NCI-H524 treated with DMSO at 0.1 percent for 48 hours (cell line): ENCODE results near the gene TEAD3.

Source experiments
- DNase-seq: peaks from one replicate; lab custom pipeline; 2025; lab: John Stamatoyannopoulos, UW

Gene TEAD3

DNA sequence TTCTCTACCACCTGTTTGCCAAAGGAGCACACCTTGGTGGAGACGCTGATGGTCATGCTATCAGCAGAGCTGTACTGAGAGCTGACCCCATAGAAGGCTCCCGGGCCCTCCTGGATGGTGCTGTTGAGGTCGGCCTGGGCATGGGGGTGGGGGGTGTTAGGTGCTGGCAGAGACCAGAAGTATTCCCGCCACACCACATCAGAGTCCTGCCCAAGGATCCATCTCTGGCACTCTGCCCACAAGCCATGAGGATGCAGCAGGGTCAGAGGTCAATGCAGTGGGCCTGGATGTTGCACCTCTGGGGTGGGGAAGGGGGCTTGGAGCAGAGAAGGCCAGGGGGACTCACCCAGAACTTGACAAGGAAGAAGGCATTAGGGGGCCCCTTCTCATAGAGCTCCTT is 21.3 kb downstream of the TEAD3 start:
- no peak for DNase-seq

DNA sequence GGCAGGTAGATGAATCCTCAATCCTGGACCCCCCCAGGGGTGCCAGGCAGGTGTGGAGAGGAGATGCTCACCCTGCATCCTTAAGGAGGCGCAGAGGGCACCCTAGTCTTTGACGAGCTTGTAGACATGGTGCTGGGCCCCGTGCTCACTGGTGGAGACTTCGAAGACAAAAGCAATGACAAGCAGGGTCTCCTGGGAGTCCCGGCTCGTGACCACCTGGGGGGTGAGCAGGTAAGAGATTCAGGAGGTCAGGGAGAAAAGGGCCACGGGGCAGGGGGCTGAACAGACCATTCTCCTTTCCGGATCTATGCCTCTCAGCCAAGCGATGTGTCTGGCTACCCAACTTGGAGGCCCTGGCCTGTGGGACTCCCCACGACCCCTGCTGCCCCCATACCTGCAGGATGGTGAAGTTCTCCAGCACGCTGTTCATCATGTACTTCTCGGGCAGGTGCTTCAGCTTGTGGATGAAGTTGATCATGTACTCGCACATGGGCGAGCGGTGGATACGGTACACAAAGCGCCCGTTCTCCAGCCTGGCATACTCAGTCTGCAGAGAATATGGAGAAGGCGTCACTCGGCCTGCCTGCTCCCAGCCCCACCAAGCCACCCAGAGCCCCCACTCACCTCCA is 21.8 kb downstream of the TEAD3 start:
- DNase-seq = no peak

DNA sequence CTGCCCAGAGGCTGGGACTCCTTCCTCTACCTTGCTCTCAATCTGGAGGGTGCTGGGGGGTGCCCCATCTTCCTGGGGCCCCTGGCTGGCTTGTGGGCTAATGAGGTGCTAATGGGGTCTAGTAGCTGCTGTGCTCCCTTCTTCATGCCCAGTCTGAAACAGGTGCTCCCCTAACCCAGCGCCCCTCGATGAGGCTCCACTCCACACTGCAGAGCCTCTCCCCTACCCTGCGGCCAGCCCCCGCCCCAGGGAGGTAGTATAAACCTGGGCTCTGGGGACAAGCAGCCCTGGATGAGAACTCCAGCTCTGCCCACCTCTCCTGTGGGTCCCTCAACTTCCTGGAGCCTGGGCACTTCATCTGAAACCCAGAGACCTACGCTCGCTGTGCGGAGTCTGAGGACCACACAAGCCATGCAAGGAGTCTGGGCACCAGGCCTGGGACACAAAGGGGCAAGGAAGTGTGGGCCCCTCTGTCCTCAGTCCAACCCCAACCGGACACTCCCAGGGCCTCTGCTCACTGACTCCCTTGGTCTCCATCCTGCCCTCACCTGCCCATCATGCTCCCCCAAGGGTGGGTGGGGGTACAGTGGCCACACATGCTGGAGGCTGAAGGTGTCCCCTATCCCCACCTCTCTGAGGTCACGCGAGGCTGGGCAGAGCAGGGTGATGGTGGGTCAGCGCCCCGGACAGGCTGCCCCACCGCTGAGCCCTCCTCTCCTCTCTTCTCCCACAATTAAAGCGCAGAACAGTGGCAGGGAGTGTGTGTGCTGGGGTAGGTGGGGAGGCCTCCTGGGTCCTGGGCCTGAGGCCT is 22.5 kb downstream of the TEAD3 start:
- DNase-seq = no peak

DNA sequence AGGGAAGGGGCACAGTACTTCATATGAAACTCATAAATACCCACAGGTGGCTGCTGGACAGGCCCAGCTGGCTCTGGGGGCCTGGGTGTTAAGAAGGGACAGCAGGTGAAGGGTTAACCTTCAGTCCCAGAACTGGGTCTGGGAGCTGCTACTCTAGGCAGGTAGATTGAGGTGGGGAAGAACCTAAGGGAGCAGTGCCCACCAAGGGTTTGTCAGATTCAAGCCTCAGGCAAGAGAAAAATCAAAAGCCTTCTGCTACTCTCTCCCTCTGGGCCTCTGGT is 23.1 kb downstream of the TEAD3 start:
- DNase-seq = no peak

DNA sequence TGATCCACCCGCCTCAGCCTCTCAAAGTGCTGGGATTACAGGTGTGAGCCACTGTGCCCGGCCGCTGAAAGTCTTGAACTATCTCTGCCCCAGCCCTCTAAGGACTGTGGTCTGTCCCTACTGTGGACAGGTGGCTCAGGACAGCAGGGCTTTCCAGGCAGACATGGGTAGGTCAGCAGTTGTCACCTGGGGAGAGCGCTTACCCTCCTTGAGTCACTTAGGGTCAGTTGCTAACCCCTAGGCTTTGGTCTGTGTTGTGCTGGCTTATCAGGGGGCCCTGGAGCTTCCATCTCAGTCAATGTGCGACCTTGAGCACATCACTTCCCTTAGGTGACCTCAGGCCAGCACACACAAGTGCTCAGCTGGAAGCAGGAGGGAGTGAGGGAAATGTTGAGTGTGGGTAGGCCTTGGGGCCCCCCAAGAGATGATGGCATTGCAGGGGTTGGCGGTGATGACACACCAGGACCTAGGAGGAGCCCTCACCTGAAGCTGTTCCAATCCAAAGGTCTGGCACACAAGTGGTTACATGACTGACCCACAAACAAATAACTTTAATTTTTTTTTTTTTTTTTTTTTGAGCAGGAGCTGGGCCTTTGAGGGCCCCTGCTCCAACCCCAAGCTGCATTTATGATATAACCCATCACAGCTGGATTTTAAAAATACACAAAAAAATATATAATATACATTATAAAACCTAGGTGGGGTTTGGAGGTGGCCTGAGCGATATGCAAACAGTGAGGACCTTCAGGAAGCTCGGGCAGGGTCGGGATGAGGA is 23.6 kb downstream of the TEAD3 start:
- DNase-seq = no peak

DNA sequence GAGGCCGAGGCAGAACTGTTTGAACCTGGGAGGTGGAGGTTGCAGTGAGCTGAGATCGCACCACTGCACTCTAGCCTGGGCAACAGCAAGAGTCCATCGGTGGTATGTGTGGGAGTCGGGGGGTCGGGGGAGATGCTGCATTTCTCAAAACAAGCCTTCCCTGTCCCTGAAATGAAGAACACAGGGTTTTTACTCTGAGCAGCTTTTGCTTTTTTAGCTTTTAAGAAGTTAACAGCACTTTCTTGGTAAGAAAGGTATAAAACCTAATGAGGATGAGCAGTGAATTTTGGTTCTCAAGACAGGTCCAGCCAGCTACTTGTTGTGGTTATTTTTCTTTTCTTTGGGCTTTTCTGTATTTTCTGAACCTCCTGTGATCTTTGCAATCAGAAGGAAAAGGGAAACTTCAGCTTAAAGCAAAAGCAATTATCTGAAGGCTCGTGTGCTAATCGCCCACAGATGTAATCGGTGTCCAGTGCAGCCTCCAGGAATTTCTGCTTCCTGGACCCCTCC is 25.0 kb downstream of the TEAD3 start:
- DNase-seq = no peak

DNA sequence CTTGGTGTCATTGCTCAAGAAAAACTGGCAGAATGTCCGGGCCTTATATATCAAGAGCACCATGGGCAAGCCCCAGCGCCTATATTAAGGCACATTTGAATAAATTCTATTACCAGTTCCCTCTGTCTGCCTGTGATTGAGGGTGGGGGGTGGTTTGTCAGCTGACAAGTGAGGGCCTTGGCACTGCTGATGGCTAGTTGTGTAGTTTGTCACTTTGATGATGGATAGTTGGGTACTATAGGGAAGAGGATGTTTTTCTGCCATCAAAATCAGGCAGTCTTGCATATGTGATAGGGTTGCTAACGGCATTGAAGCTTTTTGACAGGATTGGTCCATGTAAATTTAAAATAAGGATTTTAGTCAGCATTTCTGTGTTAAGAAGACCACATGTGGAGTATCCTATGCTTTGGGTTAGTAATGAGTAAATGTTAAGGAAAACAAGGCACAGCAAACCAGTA is 26.2 kb downstream of the TEAD3 start:
- DNase-seq = no peak

DNA sequence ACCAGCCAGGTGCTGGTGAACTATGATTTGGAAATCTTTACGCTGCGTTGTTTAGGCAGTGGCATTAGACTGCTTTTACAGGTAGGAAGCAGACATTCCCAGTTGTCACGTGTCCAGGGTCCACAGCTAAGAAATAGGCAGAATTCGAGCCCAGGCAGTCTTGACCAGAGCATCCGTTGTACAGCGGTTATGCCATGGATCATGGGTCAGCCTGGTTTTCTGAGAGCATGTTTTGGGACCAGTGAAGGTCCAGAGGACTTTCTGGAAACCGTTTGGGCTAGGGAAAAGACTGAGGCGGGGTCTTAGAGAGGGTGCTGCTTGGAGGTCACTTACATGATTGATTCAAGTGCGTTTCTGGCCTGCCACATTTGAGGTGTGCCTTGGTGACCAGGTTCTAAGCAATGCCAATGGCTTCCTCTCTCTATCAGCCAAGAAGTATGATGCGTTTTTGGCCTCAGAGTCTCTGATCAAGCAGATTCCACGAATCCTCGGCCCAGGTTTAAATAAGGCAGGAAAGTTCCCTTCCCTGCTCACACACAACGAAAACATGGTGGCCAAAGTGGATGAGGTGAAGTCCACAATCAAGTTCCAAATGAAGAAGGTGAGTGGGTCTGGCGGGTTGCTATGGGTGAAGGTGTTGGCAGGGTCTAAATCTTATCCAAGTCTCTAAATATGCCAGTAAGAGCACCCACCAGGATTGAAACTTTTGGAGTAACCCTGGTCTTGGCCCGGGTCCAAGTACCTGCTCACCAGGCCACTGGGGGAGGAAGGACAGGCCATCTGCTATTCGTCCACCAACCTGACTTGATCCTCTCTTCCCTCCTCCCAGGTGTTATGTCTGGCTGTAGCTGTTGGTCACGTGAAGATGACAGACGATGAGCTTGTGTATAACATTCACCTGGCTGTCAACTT is 26.9 kb downstream of the TEAD3 start:
- no peak for DNase-seq

DNA sequence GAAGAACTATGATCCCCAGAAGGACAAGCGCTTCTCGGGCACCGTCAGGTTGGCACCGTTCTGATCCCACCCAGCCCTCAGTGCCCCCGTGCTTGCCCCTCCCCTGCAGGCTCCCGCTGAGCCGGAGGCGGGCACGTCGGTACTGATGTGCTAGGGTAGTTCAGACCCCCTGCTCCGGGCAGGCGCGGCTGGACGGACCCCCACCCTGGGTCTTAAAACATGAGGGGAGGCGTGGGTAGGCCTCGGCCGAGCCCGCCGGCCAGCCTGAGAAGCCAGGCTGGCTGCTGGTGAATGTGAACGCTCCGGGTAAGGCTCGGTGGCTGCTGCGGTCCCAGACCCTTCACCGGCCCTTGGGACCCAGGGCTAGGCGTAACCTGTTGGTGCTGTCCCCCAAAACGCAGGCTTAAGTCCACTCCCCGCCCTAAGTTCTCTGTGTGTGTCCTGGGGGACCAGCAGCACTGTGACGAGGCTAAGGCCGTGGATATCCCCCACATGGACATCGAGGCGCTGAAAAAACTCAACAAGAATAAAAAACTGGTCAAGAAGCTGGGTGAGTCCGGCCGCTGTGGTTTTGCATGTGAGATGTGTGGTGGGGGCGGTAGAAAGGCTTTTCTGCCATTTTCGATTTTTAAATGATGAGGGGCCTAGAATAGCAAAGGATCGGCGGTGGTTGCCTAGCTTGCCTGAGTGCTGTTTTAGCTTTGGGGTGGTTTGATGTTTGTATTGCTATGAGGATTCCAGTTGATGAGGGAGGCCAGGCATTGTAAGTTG is 27.7 kb downstream of the TEAD3 start:
- no peak for DNase-seq

DNA sequence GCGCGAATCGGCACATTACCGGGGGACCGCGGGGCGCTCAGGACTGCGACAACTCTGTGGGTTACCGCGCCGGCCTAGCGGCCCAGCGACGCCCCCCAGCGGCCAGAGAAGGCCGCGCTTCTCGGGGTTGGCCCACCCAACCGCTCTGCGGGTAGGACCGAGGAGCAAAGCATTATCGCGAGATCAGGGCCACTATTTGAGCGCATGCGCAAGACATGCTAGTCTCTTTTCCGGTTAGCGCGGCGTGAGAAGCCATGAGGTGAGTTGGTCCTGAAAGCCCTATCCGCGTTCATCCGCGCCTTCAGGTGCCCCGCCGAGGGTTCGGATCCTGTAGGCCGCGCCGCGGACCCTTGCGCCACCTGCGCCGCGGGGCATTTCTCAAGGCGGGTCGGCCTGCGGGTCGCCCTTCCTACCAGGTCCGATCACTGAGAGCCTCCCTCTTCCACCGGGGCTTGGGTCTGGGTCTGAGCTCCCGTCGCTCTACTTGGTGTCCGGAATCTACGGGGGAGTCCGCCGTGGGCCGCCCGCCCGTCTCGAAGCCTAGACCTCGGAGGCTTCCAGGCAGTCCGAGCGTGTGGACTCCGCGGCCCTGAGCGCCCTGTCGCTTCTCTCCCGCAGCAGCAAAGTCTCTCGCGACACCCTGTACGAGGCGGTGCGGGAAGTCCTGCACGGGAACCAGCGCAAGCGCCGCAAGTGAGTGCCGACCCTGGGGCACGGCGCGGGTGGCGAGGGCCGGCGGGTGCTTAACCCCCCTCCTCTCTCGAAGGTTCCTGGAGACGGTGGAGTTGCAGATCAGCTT is 28.5 kb downstream of the TEAD3 start, which contains the start of gene RPL10A:
Gene RPL10A (plus strand): TSS at position 221 of the 799 bp plus-strand sequence. CDS start 34 bp downstream, at position 255.
- DNase-seq = peak; percentile 87

DNA sequence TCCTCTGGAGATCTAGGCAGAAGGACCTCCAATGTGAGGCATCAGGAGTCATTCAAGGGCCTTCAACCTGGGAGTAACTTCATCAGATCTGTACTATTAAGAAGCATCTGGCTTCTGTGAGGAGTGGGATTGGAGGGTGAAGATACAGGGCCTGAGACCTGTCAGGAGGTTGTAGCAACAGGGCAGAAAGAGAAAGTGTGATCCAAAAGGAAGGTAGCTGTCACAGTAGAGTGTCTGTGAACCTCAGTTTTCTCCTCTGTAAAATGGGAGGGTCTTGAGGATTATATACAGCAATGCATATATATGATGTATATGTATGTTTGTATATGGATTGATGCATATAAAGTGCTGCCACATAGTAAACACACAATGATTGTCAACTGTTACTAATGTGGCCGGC is 31.2 kb downstream of the TEAD3 start:
- no peak for DNase-seq

DNA sequence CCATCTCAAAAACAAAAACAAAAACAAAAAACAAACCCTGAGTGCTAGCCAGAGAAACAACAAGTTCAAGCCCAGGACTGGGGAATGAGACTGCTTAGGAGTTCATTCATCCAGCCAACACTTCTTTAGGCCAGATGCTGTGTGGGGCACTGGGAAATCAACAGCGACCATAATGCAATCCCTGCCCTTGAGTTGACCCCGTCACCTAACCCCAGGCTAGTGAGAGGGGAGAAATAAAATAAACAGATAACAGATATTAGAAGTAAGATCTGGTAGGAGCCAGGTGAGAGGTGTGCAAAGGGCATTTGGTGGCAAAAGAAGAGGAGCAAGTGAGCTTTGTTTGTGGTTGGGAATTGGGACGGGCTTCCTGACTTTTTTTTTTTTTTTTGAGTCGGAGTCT is 33.6 kb downstream of the TEAD3 start:
- no peak for DNase-seq

DNA sequence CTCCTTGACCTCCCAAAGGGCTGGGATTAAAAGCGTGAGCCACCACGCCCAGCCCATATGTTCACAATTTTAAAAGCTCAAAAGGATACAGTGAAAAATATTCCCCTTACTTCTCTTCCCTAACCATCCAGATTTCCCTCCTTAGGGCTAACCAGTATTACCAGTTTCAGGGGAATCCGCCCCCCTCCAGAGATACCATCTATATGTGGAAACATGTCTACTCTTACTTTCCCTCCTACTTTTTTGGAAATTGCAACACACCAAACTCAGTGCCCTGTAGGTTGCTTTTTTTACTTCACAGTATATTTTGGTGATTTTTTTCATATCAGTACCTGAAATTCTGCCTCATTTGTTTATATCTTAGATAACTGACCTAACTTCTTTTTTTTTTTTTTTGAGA is 35.6 kb downstream of the TEAD3 start:
- DNase-seq = no peak

DNA sequence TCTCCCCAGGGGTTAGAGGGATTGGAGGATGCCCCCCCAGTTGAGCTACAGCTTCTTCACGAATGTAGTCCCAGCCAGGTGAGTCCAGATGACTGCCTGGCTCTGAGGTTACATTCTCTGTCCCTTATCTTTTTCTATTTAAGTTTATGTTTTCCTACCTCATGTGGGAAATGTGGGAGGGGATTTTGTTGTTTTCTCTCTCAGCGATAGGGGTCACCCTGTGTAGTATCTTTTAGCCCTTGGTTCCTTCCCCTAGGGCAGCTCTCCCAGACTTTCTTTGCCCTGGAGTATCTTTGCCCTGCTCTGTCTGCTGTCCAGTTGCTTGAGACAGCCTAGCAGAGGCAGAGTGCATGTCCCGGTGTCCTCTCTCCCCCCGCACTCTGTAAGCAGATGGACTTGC is 39.0 kb downstream of the TEAD3 start:
- no peak for DNase-seq

DNA sequence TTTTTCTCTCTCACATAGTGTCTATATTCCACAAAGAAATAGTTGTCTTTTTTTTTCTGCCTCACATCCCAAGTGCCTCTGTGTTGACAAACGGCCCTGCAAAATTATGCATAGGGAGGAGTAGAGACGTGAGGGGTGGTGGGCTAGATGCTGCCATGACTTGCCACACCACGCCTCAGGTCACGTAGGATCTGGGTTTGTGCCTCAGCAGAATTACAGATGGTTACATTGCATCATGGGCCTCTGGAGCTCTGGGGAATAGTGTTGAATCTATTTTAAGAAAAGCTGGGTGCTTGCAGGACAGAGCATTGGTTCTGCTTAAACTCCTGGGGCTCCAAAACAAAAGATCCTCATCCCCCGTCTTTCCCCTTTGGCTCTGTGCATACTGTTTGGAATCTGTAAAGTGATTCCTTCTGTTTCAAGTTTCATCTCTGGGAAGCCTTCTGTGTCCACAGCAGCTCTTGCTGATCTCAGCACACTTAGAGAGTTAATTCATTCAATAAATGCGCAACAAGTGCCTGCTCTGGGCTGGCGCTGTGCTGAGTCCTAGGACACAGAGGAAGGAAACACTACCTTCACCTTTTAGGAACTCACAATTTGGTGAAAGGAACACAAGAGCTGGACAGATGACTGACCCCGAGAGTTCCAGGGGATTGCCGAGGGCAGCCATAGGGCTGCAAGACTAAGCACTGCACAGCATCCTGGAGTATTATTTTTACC is 42.3 kb downstream of the TEAD3 start:
- no peak for DNase-seq

DNA sequence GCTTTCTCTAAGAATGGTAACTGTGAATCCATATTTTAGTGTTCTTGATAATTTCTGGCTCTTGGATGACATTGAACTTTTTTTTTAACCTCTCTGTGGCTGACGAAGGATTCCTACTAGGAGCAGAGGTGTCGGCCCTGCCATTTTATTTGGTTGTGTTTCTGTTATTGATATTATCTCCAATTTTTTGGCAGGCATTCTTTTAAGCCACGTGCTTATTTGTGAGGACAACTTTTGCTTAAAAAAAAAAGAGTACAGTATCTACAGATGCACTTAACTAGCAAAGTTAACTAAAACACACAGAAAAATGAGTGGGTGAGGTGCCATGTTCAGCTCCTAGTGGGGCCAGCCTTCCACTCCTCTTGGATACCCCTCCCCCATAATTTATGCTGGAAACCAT is 43.6 kb downstream of the TEAD3 start:
- DNase-seq = no peak

DNA sequence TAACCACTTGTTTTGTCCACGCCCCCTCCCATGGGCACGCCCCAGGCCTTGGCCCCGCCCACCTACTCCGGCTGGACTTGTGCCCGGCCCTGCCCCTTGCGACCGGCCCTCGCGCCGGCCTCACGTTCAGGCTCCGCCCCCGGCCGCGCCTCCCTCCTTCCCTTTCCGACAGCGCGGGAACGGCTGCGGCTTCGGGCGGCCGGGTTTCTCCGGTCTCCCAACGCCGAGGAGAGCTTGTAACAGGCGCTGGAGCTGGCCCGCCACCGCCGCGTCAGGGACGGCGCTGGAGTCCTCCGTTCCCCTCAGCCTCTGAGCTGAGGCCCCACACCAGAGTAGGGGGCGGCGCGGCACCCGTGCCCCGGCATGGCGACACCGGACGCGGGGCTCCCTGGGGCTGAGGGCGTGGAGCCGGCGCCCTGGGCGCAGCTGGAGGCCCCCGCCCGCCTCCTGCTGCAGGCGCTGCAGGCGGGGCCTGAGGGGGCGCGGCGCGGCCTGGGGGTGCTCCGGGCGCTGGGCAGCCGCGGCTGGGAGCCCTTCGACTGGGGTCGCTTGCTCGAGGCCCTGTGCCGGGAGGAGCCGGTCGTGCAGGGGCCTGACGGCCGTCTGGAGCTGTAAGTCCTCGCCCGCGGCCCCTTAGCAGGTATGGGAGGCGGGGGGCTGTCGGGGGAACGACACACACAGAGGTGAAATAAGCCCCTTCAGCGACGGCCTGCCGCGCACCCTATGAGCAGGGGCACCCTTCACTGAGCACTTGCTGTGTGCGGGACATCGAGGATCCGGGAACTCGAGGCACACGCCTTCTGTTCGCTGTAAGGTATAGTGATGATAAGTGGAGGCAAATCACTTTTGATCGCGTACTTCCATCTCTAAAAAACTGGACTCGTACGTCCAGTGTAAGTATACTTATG is 44.4 kb downstream of the TEAD3 start, which contains the start of gene FANCE:
Gene FANCE (plus strand): TSS at position 156 of the 908 bp plus-strand sequence. CDS start 208 bp downstream, at position 364.
- peak; percentile 18 for DNase-seq
